CD14-positive monocyte (primary cell): ENCODE results near the gene IRS2. TPM values are rescaled to one million over a fixed set of nuclear protein-coding genes. Genes with fewer than 3 reads are reported as not detected.

ENCODE experiments used
- DNase-seq, 3 donors: peaks; one replicate each; pipeline ENCODE4 v3.0.0-alpha.2; 2011 to 2022
- H2AFZ ChIP-seq: 2 replicates; pipeline ENCODE4 v1.6.0; 2012; ENCODE audit warnings: mild to moderate bottlenecking, low read depth, low read length, inconsistent platforms; ENCODE audit not compliant: insufficient read depth, poor library complexity, severe bottlenecking
- H3K27ac ChIP-seq, 2 donors: 1 replicate in 1 of 2; 2 replicates in 1 of 2; pipeline ENCODE4 v1.5.1; 2012 to 2013; ENCODE audit warnings: low read length in 2 of 2, control low read depth in 1 of 2, inconsistent platforms in 1 of 2, low read depth in 1 of 2, mild to moderate bottlenecking in 1 of 2
- H3K27me3 ChIP-seq, 2 donors: one replicate each; pipeline versions ENCODE4 v1.6.0 to v1.6.1; 2011 to 2013; ENCODE audit warnings: low read length in 2 of 2; ENCODE audit not compliant: control insufficient read depth in 2 of 2, insufficient read depth in 2 of 2
- H3K36me3 ChIP-seq, 2 donors: replicated peaks in 1 of 2; 1 replicate in 1 of 2; 2 replicates in 1 of 2; pipeline versions ENCODE4 v1.5.1 to v1.6.1; 2012 to 2013; ENCODE audit warnings: low read length in 2 of 2, control low read depth in 1 of 2, inconsistent platforms in 1 of 2, mild to moderate bottlenecking in 1 of 2; ENCODE audit not compliant: insufficient read depth in 2 of 2, control insufficient read depth in 1 of 2
- H3K4me1 ChIP-seq, 2 donors: 1 replicate in 1 of 2; 2 replicates in 1 of 2; pipeline versions ENCODE4 v1.5.1 to v1.6.1; 2012 to 2013; ENCODE audit warnings: low read length in 2 of 2, control low read depth in 1 of 2, inconsistent platforms in 1 of 2, mild to moderate bottlenecking in 1 of 2, moderate library complexity in 1 of 2; ENCODE audit not compliant: insufficient read depth in 2 of 2, control insufficient read depth in 1 of 2
- H3K4me2 ChIP-seq: replicated peaks from 2 replicates; pipeline ENCODE3; 2012; ENCODE audit warnings: low read length, moderate library complexity, mild to moderate bottlenecking; ENCODE audit not compliant: poor library complexity, severe bottlenecking; ENCODE audit errors: extremely low read depth
- H3K4me3 ChIP-seq, 3 experiments: fragments of 200-600 bp in 1 of 3; sonication (generic) in 1 of 3; replicated peaks in 1 of 3; 1 replicate in 2 of 3; 2 replicates in 1 of 3; pipeline ENCODE4 v1.5.1; 2011 to 2013; ENCODE audit warnings: low read length in 3 of 3, mild to moderate bottlenecking in 3 of 3, control low read depth in 2 of 3, low read depth in 2 of 3, inconsistent platforms in 1 of 3, moderate library complexity in 1 of 3
- H3K79me2 ChIP-seq: 2 replicates; pipeline ENCODE4 v1.6.0; 2012; ENCODE audit warnings: mild to moderate bottlenecking, control low read depth, inconsistent platforms, low read length, moderate library complexity; ENCODE audit not compliant: insufficient read depth
- H3K9ac ChIP-seq: 2 replicates; pipeline ENCODE4 v1.6.0; 2017; ENCODE audit warnings: low read length, mild to moderate bottlenecking; ENCODE audit not compliant: insufficient read depth, poor library complexity, severe bottlenecking
- H3K9me3 ChIP-seq, 2 donors: replicated peaks in 1 of 2; 1 replicate in 1 of 2; 2 replicates in 1 of 2; pipeline versions ENCODE4 v1.5.1 to v1.6.1; 2012 to 2013; ENCODE audit warnings: low read length in 2 of 2, control low read depth in 1 of 2; ENCODE audit not compliant: control insufficient read depth in 1 of 2, insufficient read depth in 1 of 2
- H4K20me1 ChIP-seq: 2 replicates; pipeline ENCODE4 v1.6.0; 2012; ENCODE audit warnings: mild to moderate bottlenecking, low read length, control low read depth, moderate library complexity; ENCODE audit not compliant: insufficient read depth
- H3K27ac Mint-ChIP-seq, 7 donors: one replicate each; pipeline ENCODE4 v1.8.0; 2020; ENCODE audit warnings: mild to moderate bottlenecking in 7 of 7, mixed read lengths in 7 of 7, moderate library complexity in 6 of 7, inconsistent platforms in 2 of 7
- H3K27me3 Mint-ChIP-seq, 3 donors: one replicate each; pipeline ENCODE4 v1.8.0; 2021 to 2022; ENCODE audit warnings: low read depth in 3 of 3, mild to moderate bottlenecking in 3 of 3, mixed read lengths in 3 of 3, moderate library complexity in 3 of 3, inconsistent platforms in 1 of 3
- H3K36me3 Mint-ChIP-seq, 2 donors: one replicate each; pipeline ENCODE4 v1.8.0; 2020; ENCODE audit warnings: mixed read lengths in 2 of 2, inconsistent platforms in 1 of 2, mild to moderate bottlenecking in 1 of 2
- H3K4me1 Mint-ChIP-seq: one replicate; pipeline ENCODE4 v1.8.0; 2020; ENCODE audit warnings: mild to moderate bottlenecking, mixed read lengths
- H3K4me3 Mint-ChIP-seq, 2 donors: one replicate each; pipeline ENCODE4 v1.8.0; 2020; ENCODE audit warnings: mild to moderate bottlenecking in 2 of 2, mixed read lengths in 2 of 2, moderate library complexity in 1 of 2
- H3K9me3 Mint-ChIP-seq, 7 donors: one replicate each; pipeline ENCODE4 v1.8.0; 2020 to 2022; ENCODE audit warnings: mixed read lengths in 7 of 7, mild to moderate bottlenecking in 6 of 7, moderate library complexity in 6 of 7, inconsistent platforms in 2 of 7
- CTCF ChIP-seq: fragments of 200-600 bp; IDR thresholded peaks from one replicate; pipeline ENCODE4 v1.8.0; 2022; ENCODE audit warnings: antibody characterized with exemption, mild to moderate bottlenecking
- WGBS: methylation state at CpG from one replicate; pipeline ENCODE4 v1.1.5; 2013; ENCODE audit warnings: missing lambda C conversion rate; ENCODE audit not compliant: insufficient coverage; 5-methylcytosine and 5-hydroxymethylcytosine counted together
- intact Hi-C, 2 donors: fragments of 100-400 bp; cut with micrococcal nuclease; formaldehyde crosslinking; loops; one replicate each; pipeline versions ENCODE4 v1.15.0 to v1.15.1; 2023
- polyA plus RNA-seq, 3 donors: library from polyadenylated mRNA; depleted of rRNA in 1 of 3; unstranded in 2 of 3; stranded (reverse) in 1 of 3; fragments of 300-500 nt in 2 of 3; fragments of >200 nt in 1 of 3; fragmentation: Illumina TruSeq in 2 of 3; gene quantifications; 1 replicate in 2 of 3; 2 replicates in 1 of 3; pipeline ENCODE4 v1.2.3, GENCODE V29; 2012 to 2021

The IRS2 gene
- polyA plus RNA-seq, 3 donors = 2.4 to 27.1 (median 3.5) TPM

GRCh38 chr13:109751477-109751876 lies 34.9 kb downstream of the IRS2 start:
- Histone ChIP-seq H2AFZ (no peak overlapping the region), H3K4me3 (no peak overlapping the region), H3K9me3 (no peaks in the 10 kb centered on the region), H3K36me3 (peaks cover 32 to 47% of the 10 kb centered on the region in 2 donors), H3K27ac (no peak overlapping the region), H3K79me2 (peaks cover 16% of the 10 kb centered on the region), H3K27me3 (no peaks in the 10 kb centered on the region), H4K20me1 (peaks cover 58% of the 10 kb centered on the region), H3K4me2 (no peak overlapping the region), H3K4me1 (peaks cover under 1 to 1% of the 10 kb centered on the region in 2 donors), H3K9ac (no peak overlapping the region)
- H3K4me3 Mint-ChIP-seq = no peak overlapping the region
- H3K9me3 Mint-ChIP-seq = peaks cover 0 to 3% (median 0%) of the 10 kb centered on the region in 7 donors
- no peak for TF ChIP-seq CTCF
- H3K27me3 Mint-ChIP-seq = peaks cover 0 to 2% (median 0%) of the 10 kb centered on the region in 3 donors
- H3K36me3 Mint-ChIP-seq = peaks cover 39 to 50% of the 10 kb centered on the region in 2 donors
- 63% methylated on average over 2 of the region's 4 CpGs for WGBS
- intact Hi-C loops = no loop called here
- peak overlapping the region in 1 of 7 donors; percentile 10 for H3K27ac Mint-ChIP-seq
- no peak for DNase-seq
- H3K4me1 Mint-ChIP-seq = peaks cover 4% of the 10 kb centered on the region

DNA sequence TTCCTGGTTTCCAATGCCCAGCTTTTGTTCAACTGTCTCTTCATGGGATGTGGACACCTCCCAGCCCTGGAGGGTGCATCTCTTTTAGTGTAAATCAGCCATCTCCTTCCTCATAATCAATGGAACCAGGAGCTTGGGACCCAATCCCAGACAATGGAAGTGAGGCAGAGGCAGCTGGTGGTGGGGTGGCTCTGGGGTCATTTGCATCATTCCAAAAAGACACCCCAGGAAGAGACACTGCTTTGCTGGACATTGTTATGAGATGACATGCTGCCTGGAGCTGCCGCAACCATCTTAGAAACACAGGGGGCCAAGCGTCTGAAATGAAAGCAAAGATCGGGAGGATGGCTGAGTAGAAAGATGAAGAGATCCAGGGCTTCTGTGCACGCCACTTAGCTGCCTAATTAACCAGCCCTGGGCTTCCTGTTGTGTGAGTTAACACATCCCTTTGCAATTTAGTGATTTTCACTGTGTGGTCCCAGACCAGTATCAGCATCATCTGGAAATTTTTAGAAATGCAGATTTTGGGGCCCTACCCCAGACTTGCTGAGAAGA lies 36.1 kb downstream of the IRS2 start:
- Mint-ChIP-seq H3K27ac (peak overlapping the region in 2 of 7 donors; percentile 43 to 70), H3K4me1 (peaks cover 3% of the 10 kb centered on the region), H3K9me3 (peaks cover 0 to 3% (median 0%) of the 10 kb centered on the region in 7 donors), H3K4me3 (no peak overlapping the region), H3K27me3 (peaks cover 0 to 2% (median 0%) of the 10 kb centered on the region in 3 donors), H3K36me3 (peaks cover 29 to 38% of the 10 kb centered on the region in 2 donors)
- DNase-seq = no peak
- H2AFZ ChIP-seq = no peak overlapping the region
- H3K27me3 ChIP-seq = no peaks in the 10 kb centered on the region
- H3K4me2 ChIP-seq = no peak overlapping the region
- H3K9me3 ChIP-seq = no peaks in the 10 kb centered on the region
- TF ChIP-seq CTCF = no peak
- H3K27ac ChIP-seq = no peak overlapping the region
- H3K4me3 ChIP-seq = no peak overlapping the region
- 93% methylated on average over 3 of the region's 4 CpGs for WGBS
- peaks cover 46% of the 10 kb centered on the region for H4K20me1 ChIP-seq
- H3K79me2 ChIP-seq = peaks cover 6% of the 10 kb centered on the region
- peaks cover 20 to 35% of the 10 kb centered on the region in 2 donors for H3K36me3 ChIP-seq
- H3K9ac ChIP-seq = no peak overlapping the region
- H3K4me1 ChIP-seq = no peaks in the 10 kb centered on the region
- intact Hi-C loops = no loop called here
